ENCODE results near the gene ADGRL2. TPM values are rescaled to one million over a fixed set of nuclear protein-coding genes. Genes with fewer than 3 reads are reported as not detected.

The ADGRL2 gene
- total and polyA plus RNA-seq, 2 experiments from 2014 or later, result 38.2 to 90.3 TPM

DNA sequence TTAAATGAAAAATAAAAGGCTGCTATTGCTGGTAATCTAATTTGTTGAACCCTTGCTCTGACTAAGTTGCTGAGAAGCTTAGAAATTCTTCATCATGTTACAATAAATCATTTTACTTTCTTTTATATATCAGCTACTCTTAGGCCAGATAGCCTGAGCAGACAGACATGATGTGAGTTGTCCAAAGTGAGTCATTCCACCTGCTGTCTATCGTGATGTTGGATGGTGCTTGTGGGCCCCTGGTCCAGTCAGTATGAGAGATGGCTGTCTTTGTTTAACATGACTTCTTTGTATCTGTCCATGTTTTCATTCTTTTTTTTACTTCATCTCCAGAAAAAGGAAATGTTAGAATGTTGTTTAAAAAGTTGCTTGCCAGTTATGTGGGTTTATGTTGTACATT, 188.8 kb downstream of the ADGRL2 start (continued):
- TF ChIP-seq CREB1 (CRISPR knock-in tag; IDR thresholded peaks at IDR 0.05; ENCODE audit: low read depth) (no peak), STAT1 (IDR thresholded peaks at IDR 0.05; ENCODE audit: unreplicated experiment) (no peak)

DNA sequence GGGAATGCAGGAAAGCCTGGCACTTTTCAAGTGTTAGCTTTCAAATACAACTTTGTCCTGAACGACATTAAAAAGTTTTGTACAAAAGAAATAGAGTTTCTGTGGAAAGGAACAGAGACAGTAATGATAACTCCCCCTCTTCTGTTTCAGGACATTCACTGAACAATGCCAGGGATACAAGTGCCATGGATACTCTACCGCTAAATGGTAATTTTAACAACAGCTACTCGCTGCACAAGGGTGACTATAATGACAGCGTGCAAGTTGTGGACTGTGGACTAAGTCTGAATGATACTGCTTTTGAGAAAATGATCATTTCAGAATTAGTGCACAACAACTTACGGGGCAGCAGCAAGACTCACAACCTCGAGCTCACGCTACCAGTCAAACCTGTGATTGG, 189.5 kb downstream of the ADGRL2 start:
- H3K4me2 ChIP-seq, result no peak overlapping the region
- no peaks in the 10 kb centered on the region for H3K9me3 Mint-ChIP-seq
- H3K27ac Mint-ChIP-seq, result no peak overlapping the region
- H3K4me3 Mint-ChIP-seq, result no peak overlapping the region
- no peak for TF ChIP-seq EZH2 (IDR thresholded peaks at IDR 0.05; ENCODE audit: low read depth, unreplicated experiment)
- TF ChIP-seq ZNF331 (CRISPR knock-in tag; IDR thresholded peaks at IDR 0.05; ENCODE audit: low read depth), result no peak
- no peak for TF ChIP-seq STAT1 (IDR thresholded peaks at IDR 0.05; ENCODE audit: unreplicated experiment)
- no peak for TF ChIP-seq CTCF (conservative IDR thresholded peaks at IDR 0.05; ENCODE audit: low read depth in 2 of 2)
- no peak for TF ChIP-seq ZNF462 (CRISPR knock-in tag; IDR thresholded peaks at IDR 0.05)
- no peak for TF ChIP-seq NANOG (IDR thresholded peaks at IDR 0.05; ENCODE audit: borderline replicate concordance)
- TF ChIP-seq CREB1 (CRISPR knock-in tag; IDR thresholded peaks at IDR 0.05; ENCODE audit: low read depth), result no peak
- no peak for TF ChIP-seq ETS1 (IDR thresholded peaks at IDR 0.05)
- no peak for TF ChIP-seq POLR2AphosphoS5 (IDR thresholded peaks at IDR 0.05; ENCODE audit: low read depth)
- no peak for TF ChIP-seq EZH2phosphoT487 (IDR thresholded peaks at IDR 0.05; ENCODE audit: unreplicated experiment)
- TF ChIP-seq ZNF114 (CRISPR knock-in tag; IDR thresholded peaks at IDR 0.05), result no peak
- TF ChIP-seq, protein P1, sequence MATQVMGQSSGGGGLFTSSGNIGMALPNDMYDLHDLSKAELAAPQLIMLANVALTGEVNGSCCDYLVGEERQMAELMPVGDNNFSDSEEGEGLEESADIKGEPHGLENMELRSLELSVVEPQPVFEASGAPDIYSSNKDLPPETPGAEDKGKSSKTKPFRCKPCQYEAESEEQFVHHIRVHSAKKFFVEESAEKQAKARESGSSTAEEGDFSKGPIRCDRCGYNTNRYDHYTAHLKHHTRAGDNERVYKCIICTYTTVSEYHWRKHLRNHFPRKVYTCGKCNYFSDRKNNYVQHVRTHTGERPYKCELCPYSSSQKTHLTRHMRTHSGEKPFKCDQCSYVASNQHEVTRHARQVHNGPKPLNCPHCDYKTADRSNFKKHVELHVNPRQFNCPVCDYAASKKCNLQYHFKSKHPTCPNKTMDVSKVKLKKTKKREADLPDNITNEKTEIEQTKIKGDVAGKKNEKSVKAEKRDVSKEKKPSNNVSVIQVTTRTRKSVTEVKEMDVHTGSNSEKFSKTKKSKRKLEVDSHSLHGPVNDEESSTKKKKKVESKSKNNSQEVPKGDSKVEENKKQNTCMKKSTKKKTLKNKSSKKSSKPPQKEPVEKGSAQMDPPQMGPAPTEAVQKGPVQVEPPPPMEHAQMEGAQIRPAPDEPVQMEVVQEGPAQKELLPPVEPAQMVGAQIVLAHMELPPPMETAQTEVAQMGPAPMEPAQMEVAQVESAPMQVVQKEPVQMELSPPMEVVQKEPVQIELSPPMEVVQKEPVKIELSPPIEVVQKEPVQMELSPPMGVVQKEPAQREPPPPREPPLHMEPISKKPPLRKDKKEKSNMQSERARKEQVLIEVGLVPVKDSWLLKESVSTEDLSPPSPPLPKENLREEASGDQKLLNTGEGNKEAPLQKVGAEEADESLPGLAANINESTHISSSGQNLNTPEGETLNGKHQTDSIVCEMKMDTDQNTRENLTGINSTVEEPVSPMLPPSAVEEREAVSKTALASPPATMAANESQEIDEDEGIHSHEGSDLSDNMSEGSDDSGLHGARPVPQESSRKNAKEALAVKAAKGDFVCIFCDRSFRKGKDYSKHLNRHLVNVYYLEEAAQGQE (IDR thresholded peaks at IDR 0.05; ENCODE audit: unreplicated experiment), result no peak
- no peak for TF ChIP-seq JUNB (IDR thresholded peaks at IDR 0.05; ENCODE audit: unreplicated experiment)
- H3K4me3 ChIP-seq, result no peak overlapping the region
- peaks cover 29% of the 10 kb centered on the region for H3K36me3 Mint-ChIP-seq (ENCODE audit: low read depth)
- no peaks in the 10 kb centered on the region for H3K9me2 ChIP-seq (ENCODE audit: insufficient read depth)
- H3K27me3 ChIP-seq (ENCODE audit: insufficient read depth), result no peaks in the 10 kb centered on the region
- H3K27me3 Mint-ChIP-seq (ENCODE audit: insufficient read depth, low read depth, poor library complexity), result no peaks in the 10 kb centered on the region
- DNase-seq (ENCODE audit: low spot score), result no peak
- no peak overlapping the region for H2AFZ ChIP-seq
- no peak for ATAC-seq
- no peaks in the 10 kb centered on the region for H3K79me2 ChIP-seq (replicated peaks; ENCODE audit: insufficient read depth)
- peaks cover 7% of the 10 kb centered on the region; the same call in 2 of the 3 replicates for H3K4me1 Mint-ChIP-seq
- H3K4me1 ChIP-seq (ENCODE audit: insufficient read depth), result no peaks in the 10 kb centered on the region
- no peaks in the 10 kb centered on the region for H3F3A ChIP-seq (replicated peaks; ENCODE audit: low read depth)
- no peak overlapping the region for H3K27ac ChIP-seq (ENCODE audit: low read depth)
- no peaks in the 10 kb centered on the region for H4K20me1 ChIP-seq (replicated peaks; ENCODE audit: insufficient read depth)
- H3K36me3 ChIP-seq (ENCODE audit: insufficient read depth), result peaks cover 5% of the 10 kb centered on the region; the same call in 1 of the 2 replicates
